ENCODE results near the gene CEP112.
A peak's percentile ranks its signal among the peaks of the same experiment; 100 is the strongest.

The CEP112 gene

DNA sequence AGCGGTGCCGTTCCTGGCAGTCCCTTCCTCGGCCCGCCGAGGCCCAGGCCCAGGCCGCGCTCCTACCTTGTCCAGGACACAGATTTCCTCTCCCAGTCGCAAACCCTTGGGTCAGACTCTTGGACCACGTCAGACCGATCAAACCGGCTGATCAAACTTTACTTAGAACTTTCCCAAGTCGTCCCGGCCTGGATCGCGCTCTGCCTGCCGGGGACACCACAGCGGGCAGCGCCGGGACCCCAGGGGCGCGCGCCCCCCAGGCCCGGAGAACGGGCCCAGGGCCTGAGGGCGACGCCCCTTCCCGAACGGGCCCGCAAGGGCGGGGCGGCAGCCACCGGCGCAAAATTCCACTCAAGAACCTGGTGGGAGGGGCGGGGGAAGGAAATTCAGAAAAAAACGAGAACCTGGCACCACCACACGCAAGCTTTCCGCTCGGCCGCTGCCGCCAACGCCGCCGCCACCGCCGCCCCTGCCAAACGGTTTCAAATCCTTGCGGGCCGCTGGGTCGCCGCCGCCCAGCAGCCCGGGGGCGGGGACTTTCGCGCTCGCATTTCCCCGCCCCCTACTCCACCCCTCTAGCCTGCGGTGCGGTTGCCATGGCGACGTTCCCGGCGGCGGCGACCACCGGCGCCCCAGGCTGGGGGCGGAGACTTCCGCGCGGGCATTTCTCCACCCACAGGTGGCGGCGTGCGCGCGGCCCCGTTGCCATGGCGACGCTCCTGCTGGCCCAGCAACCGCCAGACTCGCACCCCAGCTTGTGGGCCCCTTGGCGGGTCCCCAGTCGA, at the start of gene CEP112:
CEP112 (minus strand) TSS at position 541 of the 785 bp plus-strand sequence.
- H3K9me3 ChIP-seq (ENCODE audit: control insufficient read depth, low read depth, low read length) = no peaks in the 10 kb centered on the region
- peak within 1 kb of the TSS; percentile 46 for H3K9ac ChIP-seq (ENCODE audit: low read length)
- peaks cover 8% of the 10 kb centered on the region for H3K27me3 ChIP-seq (ENCODE audit: control insufficient read depth, insufficient read depth, low read length)
- H3K4me3 ChIP-seq (ENCODE audit: low read length) = peak within 1 kb of the TSS; percentile 59
- peak within 1 kb of the TSS; percentile 19 for H3K27ac ChIP-seq (ENCODE audit: low read length)
- H3K4me1 ChIP-seq (ENCODE audit: control insufficient read depth, low read depth, low read length) = peaks cover 13% of the 10 kb centered on the region
- H3K36me3 ChIP-seq (ENCODE audit: control insufficient read depth, low read depth, low read length) = no peaks in the 10 kb centered on the region

DNA sequence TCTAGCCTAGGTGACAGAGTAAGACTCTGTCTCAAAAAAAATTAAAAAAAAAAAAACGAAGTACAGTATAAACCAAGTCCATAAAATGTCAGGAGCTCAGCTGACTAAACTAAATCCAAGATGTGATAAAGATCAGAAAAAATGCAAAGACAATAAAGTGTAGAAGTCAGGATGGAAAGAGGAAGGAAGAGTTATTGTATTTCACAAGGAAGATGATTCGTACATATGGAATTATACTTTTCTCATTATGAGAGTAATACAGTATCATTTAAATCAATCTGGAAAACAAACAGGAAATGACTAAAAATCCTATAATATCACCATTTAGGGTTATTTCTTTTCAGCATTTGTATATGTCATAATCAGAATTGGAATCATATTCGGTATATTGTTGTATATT, 48.7 kb upstream of the CEP112 start:
- H3K27ac ChIP-seq (ENCODE audit: low read length) = no peak overlapping the region
- H3K4me3 ChIP-seq (ENCODE audit: low read length) = no peak overlapping the region
- H3K4me1 ChIP-seq (ENCODE audit: control insufficient read depth, low read depth, low read length) = no peaks in the 10 kb centered on the region
- no peak overlapping the region for H3K9ac ChIP-seq (ENCODE audit: low read length)
- H3K36me3 ChIP-seq (ENCODE audit: control insufficient read depth, low read depth, low read length) = no peaks in the 10 kb centered on the region
- no peaks in the 10 kb centered on the region for H3K9me3 ChIP-seq (ENCODE audit: control insufficient read depth, low read depth, low read length)
- H3K27me3 ChIP-seq (ENCODE audit: control insufficient read depth, insufficient read depth, low read length) = no peaks in the 10 kb centered on the region

GRCh38 chr17:66240013-66240412, 48.1 kb upstream of the CEP112 start:
- Histone ChIP-seq H3K9ac (ENCODE audit: low read length) (no peak overlapping the region), H3K36me3 (ENCODE audit: control insufficient read depth, low read depth, low read length) (no peaks in the 10 kb centered on the region)

GRCh38 chr17:66235377-66235994, 43.6 kb upstream of the CEP112 start:
- Histone ChIP-seq H3K27me3 (ENCODE audit: control insufficient read depth, insufficient read depth, low read length) (no peaks in the 10 kb centered on the region), H3K9me3 (ENCODE audit: control insufficient read depth, low read depth, low read length) (no peaks in the 10 kb centered on the region), H3K27ac (ENCODE audit: low read length) (no peak overlapping the region), H3K9ac (ENCODE audit: low read length) (no peak overlapping the region), H3K4me3 (ENCODE audit: low read length) (no peak overlapping the region), H3K4me1 (ENCODE audit: control insufficient read depth, low read depth, low read length) (no peaks in the 10 kb centered on the region), H3K36me3 (ENCODE audit: control insufficient read depth, low read depth, low read length) (no peaks in the 10 kb centered on the region)

More at GRCh38 chr17:66240013-66240412, 48.1 kb upstream of the CEP112 start:
- Histone ChIP-seq H3K4me1 (ENCODE audit: control insufficient read depth, low read depth, low read length) (no peaks in the 10 kb centered on the region), H3K27ac (ENCODE audit: low read length) (no peak overlapping the region), H3K27me3 (ENCODE audit: control insufficient read depth, insufficient read depth, low read length) (no peaks in the 10 kb centered on the region), H3K4me3 (ENCODE audit: low read length) (no peak overlapping the region), H3K9me3 (ENCODE audit: control insufficient read depth, low read depth, low read length) (no peaks in the 10 kb centered on the region)

GRCh38 chr17:66234611-66235010, 42.7 kb upstream of the CEP112 start:
- Histone ChIP-seq H3K36me3 (ENCODE audit: control insufficient read depth, low read depth, low read length) (no peaks in the 10 kb centered on the region), H3K27ac (ENCODE audit: low read length) (no peak overlapping the region), H3K27me3 (ENCODE audit: control insufficient read depth, insufficient read depth, low read length) (no peaks in the 10 kb centered on the region), H3K4me3 (ENCODE audit: low read length) (no peak overlapping the region), H3K9me3 (ENCODE audit: control insufficient read depth, low read depth, low read length) (no peaks in the 10 kb centered on the region), H3K4me1 (ENCODE audit: control insufficient read depth, low read depth, low read length) (no peaks in the 10 kb centered on the region), H3K9ac (ENCODE audit: low read length) (no peak overlapping the region)

GRCh38 chr17:66233023-66233753, 41.3 kb upstream of the CEP112 start:
- Histone ChIP-seq H3K36me3 (ENCODE audit: control insufficient read depth, low read depth, low read length) (no peaks in the 10 kb centered on the region), H3K9me3 (ENCODE audit: control insufficient read depth, low read depth, low read length) (no peaks in the 10 kb centered on the region), H3K9ac (ENCODE audit: low read length) (no peak overlapping the region), H3K4me3 (ENCODE audit: low read length) (no peak overlapping the region), H3K27ac (ENCODE audit: low read length) (no peak overlapping the region), H3K4me1 (ENCODE audit: control insufficient read depth, low read depth, low read length) (no peaks in the 10 kb centered on the region), H3K27me3 (ENCODE audit: control insufficient read depth, insufficient read depth, low read length) (no peaks in the 10 kb centered on the region)

DNA sequence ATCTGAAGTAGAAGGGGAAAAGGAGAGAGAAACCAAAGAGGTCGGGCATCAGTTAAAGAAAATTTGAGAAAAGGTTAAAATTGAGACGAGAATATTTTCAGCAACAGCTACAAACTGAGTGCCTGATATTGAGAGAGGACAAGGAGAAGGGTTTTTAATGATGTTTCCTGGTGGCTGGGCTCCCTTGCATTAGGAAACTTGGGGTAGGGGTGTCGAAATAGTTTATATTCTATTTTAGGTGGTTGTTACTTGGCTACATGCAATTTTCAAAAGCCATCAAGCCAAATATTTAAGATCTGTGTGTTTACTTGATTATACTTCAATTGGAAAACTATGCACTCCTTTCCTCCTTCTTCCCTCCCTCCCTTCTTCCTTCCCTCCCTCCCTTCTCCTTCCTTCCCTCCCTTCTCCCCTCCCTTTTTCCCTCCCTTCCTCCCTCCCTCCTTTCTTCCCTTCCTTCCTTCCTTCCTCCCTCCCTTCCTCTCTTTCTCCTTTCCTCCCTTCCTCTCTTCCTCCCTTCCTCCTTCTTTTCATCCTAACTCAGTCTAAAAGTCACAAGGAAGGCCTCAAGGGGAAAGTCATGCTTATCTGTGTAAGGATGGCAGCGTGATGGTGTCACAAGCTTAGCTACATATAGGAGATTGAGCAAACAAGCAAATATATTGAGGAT, 39.1 kb upstream of the CEP112 start:
- Histone ChIP-seq H3K9me3 (ENCODE audit: control insufficient read depth, low read depth, low read length) (no peaks in the 10 kb centered on the region), H3K4me3 (ENCODE audit: low read length) (no peak overlapping the region), H3K9ac (ENCODE audit: low read length) (no peak overlapping the region), H3K27ac (ENCODE audit: low read length) (no peak overlapping the region), H3K27me3 (ENCODE audit: control insufficient read depth, insufficient read depth, low read length) (no peaks in the 10 kb centered on the region), H3K4me1 (ENCODE audit: control insufficient read depth, low read depth, low read length) (no peaks in the 10 kb centered on the region), H3K36me3 (ENCODE audit: control insufficient read depth, low read depth, low read length) (no peaks in the 10 kb centered on the region)

- no peak overlapping the region for H3K4me3 ChIP-seq (ENCODE audit: low read length)
- no peak overlapping the region for H3K27ac ChIP-seq (ENCODE audit: low read length)
- no peaks in the 10 kb centered on the region for H3K9me3 ChIP-seq (ENCODE audit: control insufficient read depth, low read depth, low read length)
- H3K27me3 ChIP-seq (ENCODE audit: control insufficient read depth, insufficient read depth, low read length) = no peaks in the 10 kb centered on the region
- no peaks in the 10 kb centered on the region for H3K4me1 ChIP-seq (ENCODE audit: control insufficient read depth, low read depth, low read length)
- H3K36me3 ChIP-seq (ENCODE audit: control insufficient read depth, low read depth, low read length) = no peaks in the 10 kb centered on the region
- no peak overlapping the region for H3K9ac ChIP-seq (ENCODE audit: low read length)
Measured at GRCh38 chr17:66229783-66230538, 38.0 kb upstream of the CEP112 start.

GRCh38 chr17:66228887-66229782, 37.2 kb upstream of the CEP112 start, which contains the start of gene APOH:
Gene APOH (minus strand): TSS chr17:66229415. CDS start chr17:66229379, 36 bp downstream.
- H3K9ac ChIP-seq (ENCODE audit: low read length) = no peak within 1 kb of the TSS
- no peaks in the 10 kb centered on the region for H3K27me3 ChIP-seq (ENCODE audit: control insufficient read depth, insufficient read depth, low read length)
- H3K27ac ChIP-seq (ENCODE audit: low read length) = no peak within 1 kb of the TSS
- H3K4me3 ChIP-seq (ENCODE audit: low read length) = no peak within 1 kb of the TSS
- H3K9me3 ChIP-seq (ENCODE audit: control insufficient read depth, low read depth, low read length) = no peaks in the 10 kb centered on the region
- no peaks in the 10 kb centered on the region for H3K36me3 ChIP-seq (ENCODE audit: control insufficient read depth, low read depth, low read length)
- no peaks in the 10 kb centered on the region for H3K4me1 ChIP-seq (ENCODE audit: control insufficient read depth, low read depth, low read length)

Data from iPS-18a (cell line).